Measurements from ENCODE around the gene KIFC3. TPM values are rescaled to one million over a fixed set of nuclear protein-coding genes. Genes with fewer than 3 reads are reported as not detected.

KIFC3 gene
- total and polyA plus RNA-seq, 2 of the 13 experiments (the other 11 are each of a cell fraction or from before 2014, with no cell fraction given) = 42.1 to 45.3 TPM

- TF ChIP-seq HNF1A (IDR thresholded peaks at IDR 0.05; ENCODE audit: low read depth) (peak; percentile 73; the same call in 1 of the 2 replicates), HNF1A (CRISPR knock-in tag; IDR thresholded peaks at IDR 0.05; ENCODE audit: borderline replicate concordance) (peak; percentile 86), PCBP1 (IDR thresholded peaks at IDR 0.05; ENCODE audit: borderline replicate concordance, low read depth, low read length) (no peak), ZNF124 (CRISPR knock-in tag; IDR thresholded peaks at IDR 0.05) (no peak), TCF12 (IDR thresholded peaks at IDR 0.05) (no peak), TCF12 (CRISPR knock-in tag; IDR thresholded peaks at IDR 0.05) (no peak), ZNF724P (CRISPR knock-in tag; IDR thresholded peaks at IDR 0.05; ENCODE audit: borderline replicate concordance) (peak; percentile 64), KDM6A (CRISPR knock-in tag; IDR thresholded peaks at IDR 0.05; ENCODE audit: low read depth) (no peak), ZNF768 (CRISPR knock-in tag; IDR thresholded peaks at IDR 0.05) (peak; percentile 50), SOX5 (CRISPR knock-in tag; IDR thresholded peaks at IDR 0.05; ENCODE audit: borderline replicate concordance) (peak; percentile 69), TP53 (CRISPR knock-in tag; conservative IDR thresholded peaks at IDR 0.05) (0 out of 2 replicates have a peak, but pooled peaks have one; percentile 33), ZFAT (CRISPR knock-in tag; conservative IDR thresholded peaks at IDR 0.05) (no peak), IRX3 (CRISPR knock-in tag; IDR thresholded peaks at IDR 0.05; ENCODE audit: borderline replicate concordance, low read depth) (peak; percentile 91), ZNF879 (CRISPR knock-in tag; IDR thresholded peaks at IDR 0.05) (peak; percentile 90), ZNF235 (CRISPR knock-in tag; IDR thresholded peaks at IDR 0.05; ENCODE audit: borderline replicate concordance) (peak; percentile 86; the same call in 1 of the 2 replicates), ERF (CRISPR knock-in tag; IDR thresholded peaks at IDR 0.05) (no peak; the same call in 1 of the 2 replicates)
- TF ChIP-seq, protein P1, sequence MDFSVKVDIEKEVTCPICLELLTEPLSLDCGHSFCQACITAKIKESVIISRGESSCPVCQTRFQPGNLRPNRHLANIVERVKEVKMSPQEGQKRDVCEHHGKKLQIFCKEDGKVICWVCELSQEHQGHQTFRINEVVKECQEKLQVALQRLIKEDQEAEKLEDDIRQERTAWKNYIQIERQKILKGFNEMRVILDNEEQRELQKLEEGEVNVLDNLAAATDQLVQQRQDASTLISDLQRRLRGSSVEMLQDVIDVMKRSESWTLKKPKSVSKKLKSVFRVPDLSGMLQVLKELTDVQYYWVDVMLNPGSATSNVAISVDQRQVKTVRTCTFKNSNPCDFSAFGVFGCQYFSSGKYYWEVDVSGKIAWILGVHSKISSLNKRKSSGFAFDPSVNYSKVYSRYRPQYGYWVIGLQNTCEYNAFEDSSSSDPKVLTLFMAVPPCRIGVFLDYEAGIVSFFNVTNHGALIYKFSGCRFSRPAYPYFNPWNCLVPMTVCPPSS (IDR thresholded peaks at IDR 0.05) = no peak
- TF ChIP-seq, protein P2, sequence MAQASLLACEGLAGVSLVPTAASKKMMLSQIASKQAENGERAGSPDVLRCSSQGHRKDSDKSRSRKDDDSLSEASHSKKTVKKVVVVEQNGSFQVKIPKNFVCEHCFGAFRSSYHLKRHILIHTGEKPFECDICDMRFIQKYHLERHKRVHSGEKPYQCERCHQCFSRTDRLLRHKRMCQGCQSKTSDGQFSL (CRISPR knock-in tag; IDR thresholded peaks at IDR 0.05) = 0 out of 2 replicates have a peak, but pooled peaks have one; percentile 49
- TF ChIP-seq, protein P3, sequence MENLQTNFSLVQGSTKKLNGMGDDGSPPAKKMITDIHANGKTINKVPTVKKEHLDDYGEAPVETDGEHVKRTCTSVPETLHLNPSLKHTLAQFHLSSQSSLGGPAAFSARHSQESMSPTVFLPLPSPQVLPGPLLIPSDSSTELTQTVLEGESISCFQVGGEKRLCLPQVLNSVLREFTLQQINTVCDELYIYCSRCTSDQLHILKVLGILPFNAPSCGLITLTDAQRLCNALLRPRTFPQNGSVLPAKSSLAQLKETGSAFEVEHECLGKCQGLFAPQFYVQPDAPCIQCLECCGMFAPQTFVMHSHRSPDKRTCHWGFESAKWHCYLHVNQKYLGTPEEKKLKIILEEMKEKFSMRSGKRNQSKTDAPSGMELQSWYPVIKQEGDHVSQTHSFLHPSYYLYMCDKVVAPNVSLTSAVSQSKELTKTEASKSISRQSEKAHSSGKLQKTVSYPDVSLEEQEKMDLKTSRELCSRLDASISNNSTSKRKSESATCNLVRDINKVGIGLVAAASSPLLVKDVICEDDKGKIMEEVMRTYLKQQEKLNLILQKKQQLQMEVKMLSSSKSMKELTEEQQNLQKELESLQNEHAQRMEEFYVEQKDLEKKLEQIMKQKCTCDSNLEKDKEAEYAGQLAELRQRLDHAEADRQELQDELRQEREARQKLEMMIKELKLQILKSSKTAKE (CRISPR knock-in tag; IDR thresholded peaks at IDR 0.05; ENCODE audit: borderline replicate concordance) = peak; percentile 70; the same call in 1 of the 2 replicates
- TF ChIP-seq, protein P4, sequence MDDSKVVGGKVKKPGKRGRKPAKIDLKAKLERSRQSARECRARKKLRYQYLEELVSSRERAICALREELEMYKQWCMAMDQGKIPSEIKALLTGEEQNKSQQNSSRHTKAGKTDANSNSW (CRISPR knock-in tag; IDR thresholded peaks at IDR 0.05; ENCODE audit: borderline replicate concordance) = peak; percentile 26; the same call in 1 of the 2 replicates
These were observed at the start of gene KIFC3 (continued) for GRCh38 chr16:57802341-57803133.

All from HepG2 (cell line).